GM12864 (cell line): ENCODE data around the gene SCAF11.
A peak's percentile ranks its signal among the peaks of the same experiment; 100 is the strongest.
"Not testable (repeated sequence)": the region's sequence is repeated elsewhere in the genome, so short reads cannot be mapped to it uniquely, and the experiment has no call there.

Source experiments
- DNase-seq: peaks from one replicate; pipeline ENCODE4 v3.0.0-alpha.2; 2011; ENCODE audit warnings: low read depth
- H3K4me3 ChIP-seq: 2 replicates; pipeline ENCODE4 v1.5.1; 2011; ENCODE audit warnings: mild to moderate bottlenecking, low read depth, low read length, control low read depth
- CTCF ChIP-seq: IDR thresholded peaks from 2 replicates; pipeline ENCODE4 v1.5.1; 2011; ENCODE audit warnings: low read depth, mild to moderate bottlenecking, moderate library complexity, low read length, control low read depth, inconsistent platforms; ENCODE audit errors: missing control alignments

Gene SCAF11

DNA sequence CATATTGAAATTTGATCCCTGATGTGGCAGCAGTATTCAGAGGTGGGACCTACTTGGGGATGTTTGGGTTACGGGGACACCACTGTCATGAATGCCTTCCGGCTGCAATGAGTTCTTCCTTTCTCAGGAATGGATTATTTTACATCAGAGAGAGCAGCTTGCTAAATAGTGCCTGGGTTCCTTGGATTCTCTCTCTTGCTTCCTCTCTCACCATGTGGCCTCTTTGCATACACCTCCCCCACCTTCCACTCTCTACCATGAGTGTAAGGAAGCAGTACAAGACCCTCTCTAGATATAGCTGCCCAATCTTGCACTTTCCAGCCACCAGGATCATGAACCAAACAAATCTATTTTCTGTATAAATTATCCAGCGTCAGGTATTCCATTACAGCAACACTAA lies 15.4 kb upstream of the SCAF11 start:
- TF ChIP-seq CTCF = no peak
- no peak for DNase-seq

DNA sequence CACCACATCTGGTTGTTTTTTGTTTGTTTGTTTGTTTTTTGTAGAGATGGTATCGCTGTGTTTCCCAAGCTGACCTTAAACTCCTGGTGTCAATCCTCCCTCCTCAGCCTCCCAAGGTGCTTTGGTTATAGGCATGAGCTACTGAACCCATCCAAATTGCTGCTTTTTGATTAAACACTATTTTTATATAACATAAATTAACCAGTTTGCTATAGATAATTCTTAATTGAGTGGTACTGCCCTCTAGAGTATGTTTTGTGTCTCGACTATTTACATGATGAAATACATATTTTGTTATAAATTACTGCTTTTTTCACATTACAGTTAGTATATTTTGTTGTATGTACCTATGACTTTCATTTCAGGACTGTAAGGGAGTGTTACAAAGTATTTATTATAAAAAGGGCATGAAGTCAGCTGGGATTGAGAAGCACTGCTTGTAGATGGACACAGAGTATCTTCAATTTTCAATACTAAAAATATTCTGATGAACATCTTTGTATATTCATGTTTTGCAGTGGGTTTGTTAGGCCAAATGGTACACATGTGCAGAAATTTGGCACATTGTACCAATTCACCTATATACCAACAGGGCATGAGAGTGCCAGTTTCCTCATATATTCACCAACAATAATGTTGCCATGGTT lies 14.9 kb upstream of the SCAF11 start:
- no peak for DNase-seq
- no peak for TF ChIP-seq CTCF
- H3K4me3 ChIP-seq = no peak overlapping the region

More for the DNA sequence above, 15.4 kb upstream of the SCAF11 start:
- no peak overlapping the region for H3K4me3 ChIP-seq

GRCh38 chr12:46004715-46005114 lies 14.3 kb upstream of the SCAF11 start:
- TF ChIP-seq CTCF = no peak
- H3K4me3 ChIP-seq = no peak overlapping the region
- no peak for DNase-seq

DNA sequence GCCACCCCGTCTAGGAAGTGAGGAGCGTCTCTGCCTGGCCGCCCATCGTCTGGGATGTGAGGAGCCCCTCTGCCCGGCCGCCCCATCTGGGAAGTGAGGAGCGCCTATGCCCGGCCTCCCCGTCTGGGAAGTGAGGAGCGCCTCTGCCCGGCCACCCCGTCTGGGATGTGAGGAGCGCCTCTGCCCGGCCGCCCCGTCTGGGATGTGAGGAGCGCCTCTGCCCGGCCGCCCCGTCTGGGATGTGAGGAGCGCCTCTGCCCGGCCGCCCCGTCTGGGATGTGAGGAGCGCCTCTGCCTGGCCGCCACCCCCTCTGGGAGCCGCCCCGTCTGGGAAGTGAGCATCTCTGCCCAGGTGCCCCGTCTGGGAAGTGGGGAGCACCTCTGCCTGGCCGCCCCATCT lies 9.7 kb upstream of the SCAF11 start:
- not testable (repeated sequence) for DNase-seq, H3K4me3 ChIP-seq

DNA sequence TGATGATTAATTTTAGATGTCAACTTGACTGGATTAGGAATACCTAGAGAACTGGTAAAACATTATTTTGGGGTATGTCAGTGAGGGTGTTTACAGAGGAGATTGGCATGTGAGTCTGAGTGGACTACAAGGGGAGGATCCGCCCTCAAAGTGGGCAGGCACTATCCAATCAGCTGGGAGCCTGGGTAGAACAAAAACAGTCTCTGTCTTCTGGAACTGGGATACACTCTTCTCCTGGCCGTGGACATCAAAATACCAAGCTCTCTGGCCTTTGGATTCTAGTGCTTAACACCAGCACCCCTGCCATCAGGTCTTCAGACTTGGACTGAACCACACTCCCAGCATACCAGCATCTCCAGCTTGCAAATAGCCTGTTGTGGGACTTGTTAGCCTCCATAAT lies 4.4 kb upstream of the SCAF11 start:
- no peak for DNase-seq
- no peak overlapping the region for H3K4me3 ChIP-seq
- no peak for TF ChIP-seq CTCF

GRCh38 chr12:45991284-45992249 lies 1.2 kb upstream of the SCAF11 start:
- peak overlapping the region; percentile 67 for H3K4me3 ChIP-seq
- TF ChIP-seq CTCF = no peak
- peak; percentile 55 for DNase-seq

- no peak for DNase-seq
- H3K4me3 ChIP-seq = peak overlapping the region; percentile 77
- TF ChIP-seq CTCF = no peak
These were observed 480 bp downstream of the SCAF11 start for GRCh38 chr12:45989721-45990467.
